IPS-11a (cell line): ENCODE results near the gene AK3.
"Not testable (repeated sequence)": the region's sequence is repeated elsewhere in the genome, so short reads cannot be mapped to it uniquely, and the experiment has no call there.

Experiments used
- H3K4me3 ChIP-seq: one replicate; pipeline ENCODE4 v1.5.1; 2013; ENCODE audit warnings: low read depth, low read length, control low read depth

The AK3 gene

DNA sequence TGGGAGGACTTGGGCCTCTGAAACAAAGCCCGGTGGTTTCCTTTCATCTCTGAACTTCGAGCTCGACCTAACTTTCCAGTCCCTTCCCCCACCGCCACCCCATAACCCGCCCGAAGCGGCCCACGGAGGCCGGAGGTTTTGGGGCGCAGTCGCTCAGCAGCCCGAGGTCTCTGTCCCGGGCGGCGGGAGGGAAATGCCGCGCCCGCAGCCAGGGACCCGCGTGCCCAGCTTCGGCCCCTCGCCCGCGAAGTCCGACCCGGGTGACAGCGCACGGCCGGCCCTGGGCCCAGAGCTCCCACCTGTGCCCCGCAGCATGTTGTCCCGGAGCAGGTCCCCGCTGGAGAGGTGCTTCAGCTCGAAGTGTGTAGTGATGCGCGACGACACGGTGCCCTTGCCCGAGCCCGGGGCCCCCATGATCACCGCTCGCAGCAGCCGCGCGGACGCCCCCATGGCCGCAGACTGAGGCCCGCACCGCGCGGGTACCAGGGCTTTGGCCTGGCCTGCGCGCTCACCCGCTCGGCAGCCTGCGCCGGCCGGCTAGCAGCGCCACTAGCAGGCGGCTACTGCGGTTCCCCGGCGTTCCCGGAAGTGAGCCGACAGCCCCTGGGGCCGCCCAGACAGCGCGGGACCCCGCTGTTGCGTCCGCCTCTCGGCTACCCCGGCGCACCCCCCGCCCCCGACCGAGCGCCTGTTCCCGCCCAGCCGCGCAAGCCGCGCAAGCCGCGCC, at the start of gene AK3:
TSS of gene AK3 (minus strand) at position 565 of the 727 bp plus-strand sequence. CDS start at position 450, 115 bp downstream.
- H3K4me3 ChIP-seq: peak within 1 kb of the TSS; percentile 72

DNA sequence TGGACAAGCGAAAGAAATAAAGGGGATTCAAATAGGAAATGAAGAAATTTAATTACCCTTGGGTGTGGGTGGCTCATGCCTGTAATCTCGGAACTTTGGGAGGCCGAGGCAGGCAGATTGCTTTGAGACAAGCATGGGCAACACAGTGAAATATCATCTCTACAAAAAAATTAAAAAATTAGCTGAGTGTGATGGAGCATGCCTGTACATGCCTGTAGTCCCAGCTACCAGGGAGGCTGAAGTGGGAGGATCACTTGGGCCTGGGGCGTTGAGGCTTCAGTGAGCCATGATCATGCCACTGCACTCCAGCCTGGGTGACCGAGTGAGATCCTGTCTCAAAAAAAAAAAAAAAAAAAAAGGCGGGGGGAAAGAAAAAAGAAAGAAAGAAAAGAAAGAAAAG, 47.7 kb upstream of the AK3 start:
- no peak overlapping the region for H3K4me3 ChIP-seq

DNA sequence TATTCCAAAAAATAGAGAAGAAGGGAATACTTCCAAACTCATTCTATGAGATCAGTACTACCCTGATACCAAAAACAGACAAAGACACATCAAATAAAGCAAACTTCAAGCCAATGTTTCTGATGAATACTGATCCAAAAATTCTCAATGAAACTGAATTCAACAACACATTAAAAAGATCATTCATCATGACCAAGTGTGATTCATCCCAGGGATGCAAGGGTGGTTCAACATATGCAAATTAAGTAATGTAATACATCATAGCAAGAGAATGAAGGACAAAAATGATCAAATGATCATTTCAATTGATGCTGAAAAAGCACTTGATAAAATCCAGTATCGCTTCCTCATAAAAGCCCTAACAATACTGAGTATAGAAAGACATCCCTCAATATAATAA, 46.9 kb upstream of the AK3 start:
- no peak overlapping the region for H3K4me3 ChIP-seq

DNA sequence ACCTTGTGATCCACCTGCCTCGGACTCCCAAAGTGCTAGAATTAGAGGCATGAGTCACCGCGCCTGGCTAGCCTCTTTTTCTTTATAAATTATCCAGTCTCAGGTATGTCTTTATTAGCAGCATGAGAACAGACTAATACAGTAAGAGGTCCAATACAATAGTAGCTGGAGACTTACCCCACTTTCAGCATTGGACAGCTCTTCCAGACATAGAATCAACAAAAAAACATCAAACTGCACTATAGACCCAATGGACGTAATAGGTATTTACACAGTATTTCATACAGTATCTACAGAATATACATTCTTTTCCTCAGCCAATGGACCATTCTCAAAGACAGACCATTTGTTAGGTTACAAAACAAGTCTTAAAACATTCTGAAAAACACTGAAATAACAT, 45.6 kb upstream of the AK3 start:
- no peak overlapping the region for H3K4me3 ChIP-seq

DNA sequence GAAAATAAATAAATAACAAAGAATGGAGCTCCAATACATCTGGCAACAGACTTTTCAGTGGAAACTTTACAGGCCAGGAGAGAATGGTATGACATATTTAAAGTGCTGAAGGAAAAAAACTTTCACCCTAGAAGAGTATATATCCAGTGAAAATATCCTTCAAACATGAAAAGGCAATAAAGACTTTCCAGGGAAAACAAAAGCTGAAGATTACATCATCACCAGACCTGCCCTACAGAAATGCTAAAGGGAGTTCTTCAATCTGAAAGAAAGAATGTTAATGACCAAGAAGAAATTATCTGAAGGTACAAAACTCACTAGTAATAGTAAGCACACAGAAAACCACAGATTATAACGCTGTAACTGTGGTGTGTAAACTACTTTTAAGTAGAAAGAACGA, 43.4 kb upstream of the AK3 start:
- H3K4me3 ChIP-seq: no peak overlapping the region

DNA sequence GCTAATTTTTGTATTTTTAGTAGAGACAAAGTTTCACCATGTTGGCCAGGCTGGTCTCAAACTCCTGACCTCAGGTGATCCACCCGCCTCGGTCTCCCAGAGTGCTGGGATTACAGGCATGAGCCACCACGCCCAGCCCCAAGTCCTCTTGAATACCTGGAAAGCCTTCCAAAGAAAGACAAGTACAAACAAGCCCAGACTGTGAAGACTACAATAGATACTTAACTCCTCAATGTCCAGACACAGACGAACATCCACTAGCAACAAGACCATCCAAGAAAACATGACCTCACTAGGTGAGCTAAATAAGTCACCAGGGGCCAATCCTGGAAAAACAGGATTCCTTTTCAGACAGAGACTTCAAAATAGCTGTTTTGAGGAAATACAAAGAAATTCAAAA, 42.2 kb upstream of the AK3 start:
- H3K4me3 ChIP-seq: not testable (repeated sequence)

DNA sequence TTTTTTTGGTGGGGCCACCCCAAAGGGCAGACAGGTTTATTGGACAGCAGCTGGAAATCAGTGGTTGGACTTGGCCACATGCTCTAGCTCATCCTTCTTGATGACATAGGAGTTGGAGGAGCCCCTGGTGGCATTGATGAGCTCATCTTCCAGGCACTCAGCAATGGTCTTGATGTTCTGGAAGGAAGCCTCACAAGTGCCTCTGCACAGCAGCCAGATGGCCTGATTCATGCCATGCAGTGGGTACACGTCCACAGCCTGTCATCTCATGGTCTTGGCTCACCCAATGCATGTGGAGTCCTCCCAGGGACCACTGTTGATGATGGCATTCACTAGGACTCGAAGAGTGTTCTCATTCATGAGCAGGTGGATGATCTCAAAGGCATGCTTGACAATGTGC, 40.4 kb upstream of the AK3 start:
- no peak overlapping the region for H3K4me3 ChIP-seq

DNA sequence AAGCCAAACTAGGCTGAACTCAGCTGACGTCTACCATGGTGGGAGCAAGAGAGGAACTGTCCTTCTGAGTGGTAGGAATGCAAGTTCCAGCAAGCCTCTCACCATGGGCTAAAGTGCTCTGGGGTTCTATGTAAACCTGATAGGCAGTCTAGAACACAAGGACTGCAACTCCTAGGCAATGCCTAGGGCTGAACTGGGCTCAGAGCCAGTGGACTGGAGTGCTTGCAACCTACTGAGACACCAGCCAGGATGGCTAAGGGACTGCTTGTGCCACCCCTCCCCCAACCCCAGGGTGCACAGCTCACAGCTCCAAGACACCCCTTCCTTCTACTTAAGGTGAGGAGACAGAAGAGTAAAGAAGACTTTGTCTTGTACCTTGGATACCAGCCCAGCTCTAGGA, 39.6 kb upstream of the AK3 start:
- H3K4me3 ChIP-seq: no peak overlapping the region

DNA sequence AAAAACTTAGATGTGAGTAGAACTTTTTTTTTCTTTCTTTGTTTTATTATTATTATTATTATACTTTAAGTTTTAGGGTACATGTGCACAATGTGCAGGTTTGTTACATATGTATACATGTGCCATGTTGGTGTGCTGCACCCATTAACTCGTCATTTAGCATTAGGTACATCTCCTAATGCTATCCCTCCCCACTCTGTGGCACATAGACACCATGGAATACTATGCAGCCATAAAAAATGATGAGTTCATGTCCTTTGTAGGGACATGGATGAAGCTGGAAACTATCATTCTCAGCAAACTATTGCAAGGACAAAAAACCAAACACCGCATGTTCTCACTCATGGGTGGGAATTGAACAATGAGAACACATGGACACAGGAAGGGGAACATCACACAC, 34.0 kb upstream of the AK3 start:
- H3K4me3 ChIP-seq: not testable (repeated sequence)

DNA sequence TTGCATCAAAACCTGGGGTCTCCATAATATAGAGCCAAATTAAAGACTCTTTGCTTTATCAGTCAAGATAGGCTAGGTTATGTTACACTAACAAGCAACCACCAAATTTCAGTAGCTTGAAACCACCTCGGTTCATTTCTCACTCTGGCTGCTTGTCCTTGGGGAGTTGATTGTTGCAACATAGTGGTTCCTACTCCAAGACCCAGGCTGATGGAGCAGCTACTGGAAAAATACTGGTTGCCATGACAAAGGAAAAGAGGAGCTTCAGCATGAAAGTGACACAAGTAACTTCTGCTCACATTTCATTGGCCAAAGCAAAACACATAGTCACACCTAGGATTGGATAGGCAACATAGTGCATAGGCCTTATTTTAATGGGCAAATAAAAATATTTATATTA, 33.2 kb upstream of the AK3 start:
- H3K4me3 ChIP-seq: no peak overlapping the region

DNA sequence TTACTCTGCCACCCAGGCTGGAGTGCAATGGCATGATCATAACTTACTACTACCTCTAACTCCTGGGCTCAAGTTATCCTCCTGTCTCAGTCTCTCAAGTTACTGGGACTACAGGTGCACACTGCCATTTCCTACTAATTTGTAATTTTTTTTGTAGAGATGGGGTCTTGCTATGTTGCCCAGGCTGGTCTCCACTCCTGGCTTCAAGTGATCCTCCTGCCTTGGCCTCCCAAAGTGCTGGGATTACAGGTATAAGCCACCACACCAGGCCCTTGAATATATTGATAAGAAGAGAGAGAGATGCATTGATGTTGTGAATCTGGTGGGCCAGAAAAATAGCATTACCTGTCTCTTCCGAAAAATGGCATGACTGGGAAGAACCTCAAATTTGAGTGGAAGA, 30.8 kb upstream of the AK3 start:
- H3K4me3 ChIP-seq: no peak overlapping the region

DNA sequence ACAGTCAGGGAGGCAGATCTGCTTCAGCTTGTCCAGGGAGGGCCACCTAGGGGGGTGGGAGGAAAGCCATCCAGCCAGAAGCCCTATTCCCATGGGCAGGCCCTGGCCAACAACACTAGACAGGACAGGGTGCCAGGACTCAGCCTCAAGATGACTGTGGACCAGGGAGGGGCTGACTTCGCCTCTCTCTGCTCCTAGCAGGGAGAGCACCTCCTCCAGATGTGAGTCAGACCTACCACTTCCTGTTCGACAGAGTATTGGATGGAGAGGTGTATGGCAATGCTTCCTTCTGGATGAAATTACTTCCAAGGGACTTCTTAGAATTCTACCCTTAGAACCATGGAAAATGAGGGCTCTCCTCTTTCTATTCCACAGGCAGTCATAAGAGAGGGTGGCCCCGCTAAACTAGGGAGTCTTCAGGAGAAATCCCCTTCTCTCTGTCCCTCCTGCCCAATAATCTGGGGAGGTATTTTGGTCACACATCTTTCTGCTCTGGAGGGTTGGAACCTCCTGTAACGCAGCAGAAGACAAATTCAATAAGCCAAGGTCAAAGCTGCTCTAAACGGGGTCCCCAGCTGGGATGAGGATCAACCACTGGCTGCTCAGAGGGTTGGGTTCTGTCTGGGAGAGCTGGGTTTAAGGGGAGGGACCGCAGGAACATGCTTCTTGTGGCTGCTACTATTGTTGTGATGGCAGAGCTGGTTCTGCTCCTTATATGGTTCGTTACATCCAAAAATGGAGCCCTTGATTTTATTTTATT, 28.5 kb upstream of the AK3 start:
- no peak overlapping the region for H3K4me3 ChIP-seq

DNA sequence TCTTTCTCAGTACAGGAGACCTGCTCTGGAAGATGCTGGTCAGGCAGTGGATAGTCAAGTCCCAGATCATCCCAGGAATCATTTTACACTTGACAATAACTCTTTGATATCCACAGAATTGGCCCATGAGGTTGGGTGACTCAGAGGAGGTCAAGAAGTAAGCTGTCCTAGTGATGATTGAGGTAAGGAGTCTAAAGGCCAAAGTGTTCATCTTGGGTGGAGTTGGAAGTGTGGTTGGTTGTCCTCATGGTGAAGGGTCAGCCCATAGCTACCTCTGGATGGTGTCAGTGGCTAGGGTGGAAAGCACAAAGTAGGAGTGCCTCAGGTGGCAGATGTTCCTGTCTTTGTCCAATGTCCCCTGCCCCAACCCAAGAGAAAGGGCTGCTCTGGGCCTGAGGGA, 27.7 kb upstream of the AK3 start:
- no peak overlapping the region for H3K4me3 ChIP-seq

DNA sequence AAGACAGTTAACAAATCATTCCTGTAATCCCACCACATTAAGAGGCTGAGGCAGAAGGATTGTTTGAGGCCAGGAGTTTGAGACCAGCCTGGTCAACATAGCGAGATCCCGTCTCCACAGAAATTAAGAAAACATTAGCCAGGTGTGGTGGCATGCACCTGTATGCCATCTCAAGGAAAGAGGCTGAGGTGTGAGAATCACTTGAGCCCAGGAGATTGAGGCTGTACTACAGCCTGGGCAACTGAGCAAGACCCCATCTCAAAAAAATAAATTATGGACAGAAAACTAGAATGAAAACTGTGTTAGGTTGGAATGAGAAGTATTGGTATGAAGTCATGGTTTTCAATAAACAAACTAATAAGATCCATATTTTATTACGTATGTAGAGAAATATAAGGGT, 23.0 kb upstream of the AK3 start:
- no peak overlapping the region for H3K4me3 ChIP-seq

DNA sequence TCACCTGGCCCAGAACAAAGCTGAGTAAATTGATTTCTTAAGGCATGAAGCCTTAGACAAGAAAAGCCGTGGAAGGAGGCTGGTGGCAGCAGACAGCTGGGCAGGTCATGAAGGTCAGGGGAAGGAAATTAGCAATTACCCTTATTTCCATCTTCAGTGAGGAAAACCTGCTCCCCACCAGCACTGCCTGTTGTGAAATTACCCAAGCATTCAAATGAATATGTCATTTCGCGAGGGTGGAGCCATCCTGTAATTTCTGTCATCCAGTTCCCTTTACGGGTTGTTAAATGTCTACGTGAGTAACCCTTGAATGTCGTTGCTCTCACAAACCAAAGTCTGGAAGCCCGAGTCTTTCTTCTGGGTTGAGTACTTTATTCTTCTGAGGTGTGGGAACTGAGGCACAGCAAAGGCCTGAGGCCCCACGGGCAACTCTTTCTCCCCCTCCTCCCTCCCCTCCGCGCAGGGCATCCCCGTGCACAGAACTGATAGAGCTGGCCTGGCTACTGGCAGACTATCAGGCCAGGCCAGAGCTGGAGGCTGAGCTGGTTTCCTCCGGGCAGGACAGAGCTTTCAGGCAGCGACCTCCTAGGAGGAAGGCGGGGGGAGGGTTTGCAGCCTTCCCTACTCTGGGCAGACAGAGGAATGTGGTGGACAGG, 22.0 kb upstream of the AK3 start:
- no peak overlapping the region for H3K4me3 ChIP-seq

DNA sequence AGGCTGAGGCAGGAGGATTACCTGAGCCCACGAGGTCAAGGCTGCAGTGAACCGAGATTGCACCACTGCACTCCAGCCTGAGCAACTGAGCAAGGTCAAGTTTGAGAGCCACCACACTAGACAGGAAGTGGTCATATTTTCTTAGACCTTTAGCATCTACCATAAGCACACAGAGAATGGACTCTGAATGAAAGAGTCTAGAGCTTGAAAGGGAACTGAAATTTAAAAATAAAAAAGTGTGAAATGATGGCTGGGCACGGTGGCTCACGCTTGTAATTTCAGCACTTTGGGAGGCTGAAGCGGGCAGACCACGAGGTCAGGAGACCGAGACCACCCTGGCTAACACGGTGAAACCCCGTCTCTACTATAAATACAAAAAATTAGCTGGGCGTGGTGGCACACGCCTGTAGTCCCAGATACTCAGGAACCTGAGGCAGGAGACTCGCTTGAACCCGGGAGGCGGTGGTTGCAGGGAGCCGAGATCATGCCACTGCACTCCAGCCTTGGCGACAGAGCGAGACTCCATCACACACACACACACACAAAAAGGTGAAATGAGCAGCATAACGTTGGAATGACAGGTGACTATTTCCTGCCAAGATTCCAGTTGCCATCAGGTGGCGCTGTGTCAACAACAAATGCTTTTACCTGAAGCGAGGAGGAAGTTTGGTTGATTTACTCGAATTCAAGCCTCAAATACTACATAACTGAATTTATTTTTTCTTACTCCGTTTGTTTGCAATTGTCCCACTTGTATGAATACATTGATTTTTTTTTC, 21.3 kb upstream of the AK3 start:
- H3K4me3 ChIP-seq: no peak overlapping the region

DNA sequence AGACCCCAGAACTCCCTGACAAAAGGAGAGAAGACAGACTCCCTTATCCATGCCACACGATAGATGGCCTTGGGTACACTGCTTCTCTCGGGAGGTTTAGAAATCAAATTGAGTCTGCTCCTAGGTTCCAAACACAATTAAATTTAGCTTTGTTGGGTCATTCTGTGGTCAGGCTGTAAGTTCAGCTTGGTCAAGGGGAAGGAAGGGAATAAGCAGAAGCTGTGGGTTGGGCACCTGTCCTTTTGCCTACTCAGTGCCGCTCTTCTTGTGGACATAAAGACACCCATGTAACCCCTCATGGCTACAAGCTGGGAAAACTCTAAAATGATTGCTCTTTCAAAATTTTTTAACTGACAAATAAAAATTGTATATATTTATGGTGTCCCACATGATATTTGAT, 19.1 kb upstream of the AK3 start:
- no peak overlapping the region for H3K4me3 ChIP-seq

DNA sequence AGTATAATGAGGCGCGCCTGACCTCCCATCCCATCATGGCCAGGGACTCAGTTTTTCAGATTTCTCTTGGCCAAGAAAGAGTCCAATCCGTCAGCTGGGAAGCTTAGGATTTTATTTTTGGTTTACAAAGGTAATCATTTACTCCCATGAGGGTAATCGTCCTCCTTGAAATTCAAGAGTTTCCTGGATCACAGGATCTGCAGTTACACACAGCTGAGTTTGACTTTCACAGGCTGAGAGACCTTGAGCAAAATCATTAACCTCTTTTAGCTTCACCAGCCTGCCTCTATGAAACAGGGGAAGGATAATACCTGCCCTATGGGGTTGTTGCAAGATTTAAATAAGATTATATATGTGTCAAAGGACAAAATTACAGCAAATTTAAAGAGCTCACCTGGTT, 15.4 kb upstream of the AK3 start:
- H3K4me3 ChIP-seq: no peak overlapping the region

DNA sequence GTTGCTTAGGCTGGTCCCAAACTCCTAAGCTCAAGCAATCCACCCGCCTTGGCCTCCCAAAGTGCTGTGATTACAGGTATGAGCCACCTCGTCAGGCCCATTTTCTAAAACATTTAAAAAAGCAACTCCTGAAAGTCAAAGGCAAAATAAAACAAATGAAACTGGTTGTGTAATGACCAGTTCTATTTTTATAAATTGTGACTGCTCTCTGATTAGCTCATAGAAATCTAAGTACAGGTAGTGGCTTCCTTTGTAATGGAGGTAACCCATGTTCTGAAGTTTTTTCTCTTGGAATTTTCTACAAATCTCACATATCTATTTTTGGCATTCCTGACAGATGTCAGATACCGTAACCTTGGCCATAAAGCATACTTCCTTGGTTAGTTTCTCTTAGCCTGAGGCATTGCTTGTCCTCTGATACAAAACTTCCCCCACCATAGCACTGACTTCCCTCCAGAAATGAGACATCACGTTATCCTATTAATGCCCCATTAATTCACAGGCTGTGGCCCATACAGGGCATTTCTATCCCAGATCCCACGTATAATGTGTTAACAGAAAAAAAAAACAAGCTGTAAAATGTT, 14.1 kb upstream of the AK3 start:
- H3K4me3 ChIP-seq: no peak overlapping the region

DNA sequence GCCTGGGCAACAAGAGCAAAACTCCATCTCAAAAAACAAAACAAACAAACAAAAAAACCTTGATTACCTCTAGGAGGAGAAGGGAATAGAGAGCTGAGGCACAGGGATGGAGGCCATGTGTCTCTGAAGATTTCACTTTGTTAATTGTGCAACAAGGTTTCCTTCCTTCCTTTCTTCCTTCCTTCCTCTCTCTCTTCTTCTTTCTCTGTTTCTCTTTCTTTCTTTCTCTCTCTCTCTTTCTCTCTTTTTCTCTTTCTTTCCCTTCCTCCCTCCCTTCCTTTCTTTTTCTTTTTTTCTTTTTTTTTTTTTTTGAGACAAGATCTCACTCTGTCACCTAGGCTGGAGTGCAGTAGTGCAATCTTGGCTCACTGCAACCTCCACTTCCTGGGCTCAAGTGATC, 13.5 kb upstream of the AK3 start:
- H3K4me3 ChIP-seq: not testable (repeated sequence)
